Kidney (tissue), 14 donors: ENCODE measurements around the gene TPST2. TPM values are rescaled to one million over a fixed set of nuclear protein-coding genes. Genes with fewer than 3 reads are reported as not detected.
A peak's percentile ranks its signal among the peaks of the same experiment; 100 is the strongest.

ENCODE experiments used
- DNase-seq, 5 donors: peaks; one replicate each; pipeline ENCODE4 v3.0.0-alpha.2; 2013 to 2020
- FAIRE-seq: peaks from 2 replicates; lab custom pipeline; 2012; peaks lifted over from hg19 to GRCh38; lab: Jason Lieb, UNC
- H3K27ac ChIP-seq, 2 donors: one replicate each; pipeline ENCODE4 v1.7.0; 2013; ENCODE audit warnings: low read depth in 2 of 2, low read length in 2 of 2, inconsistent platforms in 1 of 2
- H3K27me3 ChIP-seq: one replicate; pipeline ENCODE4 v1.7.1; 2013; ENCODE audit warnings: low read length, inconsistent platforms; ENCODE audit not compliant: control insufficient read depth, insufficient read depth
- H3K36me3 ChIP-seq, 3 donors: one replicate each; pipeline versions ENCODE4 v1.7.0 to v1.7.1; 2013; ENCODE audit warnings: low read length in 3 of 3, control low read depth in 1 of 3, inconsistent platforms in 1 of 3; ENCODE audit not compliant: insufficient read depth in 3 of 3, control insufficient read depth in 2 of 3
- H3K4me1 ChIP-seq, 3 donors: one replicate each; pipeline versions ENCODE4 v1.7.0 to v1.7.1; 2013; ENCODE audit warnings: low read length in 3 of 3, inconsistent platforms in 1 of 3, low read depth in 1 of 3; ENCODE audit not compliant: control insufficient read depth in 2 of 3, insufficient read depth in 2 of 3
- H3K4me3 ChIP-seq, 3 donors: one replicate each; pipeline versions ENCODE4 v1.7.0 to v1.8.1; 2013; ENCODE audit warnings: low read length in 3 of 3, control low read depth in 1 of 3, inconsistent platforms in 1 of 3
- H3K9ac ChIP-seq, 3 donors: one replicate each; pipeline versions ENCODE4 v1.7.0 to v1.7.1; 2013; ENCODE audit warnings: low read length in 3 of 3, control low read depth in 1 of 3, inconsistent platforms in 1 of 3
- H3K9me3 ChIP-seq, 3 donors: one replicate each; pipeline versions ENCODE4 v1.7.0 to v1.7.1; 2013; ENCODE audit warnings: low read length in 3 of 3, control low read depth in 1 of 3, inconsistent platforms in 1 of 3; ENCODE audit not compliant: control insufficient read depth in 2 of 3, insufficient read depth in 1 of 3
- intact Hi-C: fragments of 100-400 bp; cut with DNase I; formaldehyde crosslinking; loops from one replicate; pipeline ENCODE4 v1.11.1; 2022
- polyA plus RNA-seq: library from polyadenylated mRNA; stranded (reverse); fragments of 350-450 nt; fragmentation: Illumina TruSeq; extraction: RNeasy Lipid Tissue Mini Kit (QIAGEN cat#74804); gene quantifications from one replicate; pipeline ENCODE4 v1.2.3, GENCODE V29; 2014; ENCODE audit warnings: low read depth, low replicate concordance; ENCODE audit not compliant: insufficient read depth
- total RNA-seq: library from RNA; stranded (reverse); fragmentation: NEBNext Ultra II Directional; extraction: Animal tissue kit (Norgen Biotek cat#: 25700); gene quantifications from one replicate; pipeline ENCODE4 v1.2.1, GENCODE V29; 2021
- TF ChIP-seq, protein P1 (sequence below): IDR thresholded peaks from 3 replicates; pipeline ENCODE4 v1.5.1; 2012; ENCODE audit warnings: mild to moderate bottlenecking, moderate library complexity, borderline replicate concordance; ENCODE audit not compliant: insufficient read depth; ENCODE audit errors: extremely low read depth
- donor health status: control.
- donor health status: control.
- donor health status: control.
- donor health status: control.
- donor health status: control.
- donor health status: DM: yes; HTN: yes; CAD: no.
- donor health status: Normal renal cell carcinoma (clear cell type).

The TPST2 gene
- total and polyA plus RNA-seq, 2 donors from 2014 or later = 40.3 to 48.7 TPM

DNA sequence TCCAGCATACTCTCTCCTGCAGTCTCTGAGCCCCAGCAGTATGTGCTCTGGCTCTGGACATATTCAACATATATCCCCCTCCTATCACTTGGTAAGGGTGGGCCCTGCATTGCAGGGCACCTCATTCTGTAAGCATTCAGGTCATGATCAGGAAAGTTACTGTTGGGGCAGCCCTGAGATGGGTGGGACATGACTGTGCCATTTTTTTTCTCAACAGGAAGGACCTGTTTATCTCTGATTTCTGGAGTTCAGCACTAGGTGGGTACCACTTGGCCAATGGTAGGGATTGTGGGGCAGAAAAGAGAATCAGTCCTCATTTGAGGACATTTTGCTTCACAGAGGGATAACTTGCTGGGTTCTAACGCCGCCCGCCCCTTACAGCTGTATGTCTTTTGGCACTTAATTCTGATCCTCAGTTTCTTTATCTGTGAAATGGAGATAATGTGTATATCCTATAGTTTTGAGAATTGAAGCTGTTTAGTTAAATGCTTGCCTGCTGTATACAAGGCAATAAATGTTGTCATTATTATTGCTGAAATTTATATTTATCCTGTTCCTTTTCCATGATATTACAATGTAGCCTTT lies 104.0 kb downstream of the TPST2 start:
- no peak overlapping the region for H3K4me3 ChIP-seq
- DNase-seq (no peak), FAIRE-seq (no peak)
- H3K27ac ChIP-seq = no peak overlapping the region
- intact Hi-C loops = no loop called here
- TF ChIP-seq, protein P1, sequence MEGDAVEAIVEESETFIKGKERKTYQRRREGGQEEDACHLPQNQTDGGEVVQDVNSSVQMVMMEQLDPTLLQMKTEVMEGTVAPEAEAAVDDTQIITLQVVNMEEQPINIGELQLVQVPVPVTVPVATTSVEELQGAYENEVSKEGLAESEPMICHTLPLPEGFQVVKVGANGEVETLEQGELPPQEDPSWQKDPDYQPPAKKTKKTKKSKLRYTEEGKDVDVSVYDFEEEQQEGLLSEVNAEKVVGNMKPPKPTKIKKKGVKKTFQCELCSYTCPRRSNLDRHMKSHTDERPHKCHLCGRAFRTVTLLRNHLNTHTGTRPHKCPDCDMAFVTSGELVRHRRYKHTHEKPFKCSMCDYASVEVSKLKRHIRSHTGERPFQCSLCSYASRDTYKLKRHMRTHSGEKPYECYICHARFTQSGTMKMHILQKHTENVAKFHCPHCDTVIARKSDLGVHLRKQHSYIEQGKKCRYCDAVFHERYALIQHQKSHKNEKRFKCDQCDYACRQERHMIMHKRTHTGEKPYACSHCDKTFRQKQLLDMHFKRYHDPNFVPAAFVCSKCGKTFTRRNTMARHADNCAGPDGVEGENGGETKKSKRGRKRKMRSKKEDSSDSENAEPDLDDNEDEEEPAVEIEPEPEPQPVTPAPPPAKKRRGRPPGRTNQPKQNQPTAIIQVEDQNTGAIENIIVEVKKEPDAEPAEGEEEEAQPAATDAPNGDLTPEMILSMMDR = no peak
- peaks cover 0 to 19% (median 9%) of the 10 kb centered on the region in 3 donors for H3K4me1 ChIP-seq
- H3K9ac ChIP-seq = no peak overlapping the region
- peaks cover 0 to 23% (median 11%) of the 10 kb centered on the region in 3 donors for H3K36me3 ChIP-seq
- H3K27me3 ChIP-seq = no peaks in the 10 kb centered on the region
- no peaks in the 10 kb centered on the region for H3K9me3 ChIP-seq

DNA sequence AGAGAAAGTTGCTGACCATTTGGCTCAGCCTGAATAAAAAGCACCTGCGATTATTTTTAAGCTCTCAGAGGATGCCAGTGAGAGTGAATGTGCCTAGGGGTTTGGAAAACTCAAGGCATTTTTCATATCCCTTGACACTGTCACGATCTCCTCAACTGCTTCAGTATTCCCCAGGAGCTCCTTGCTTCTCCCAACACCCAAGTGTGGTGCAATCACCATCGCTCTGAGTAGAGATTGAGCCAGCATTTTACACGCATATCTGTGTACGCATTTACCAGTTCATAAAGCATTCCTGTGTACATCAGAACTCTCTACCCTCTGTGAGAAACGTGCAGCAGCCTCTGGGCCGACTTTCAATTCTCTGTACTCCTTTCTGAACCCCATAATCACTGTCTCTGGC lies 104.9 kb downstream of the TPST2 start:
- Histone ChIP-seq H3K27ac (no peak overlapping the region), H3K9me3 (no peaks in the 10 kb centered on the region), H3K27me3 (no peaks in the 10 kb centered on the region), H3K9ac (no peak overlapping the region), H3K4me3 (peak overlapping the region in 1 of 3 donors; percentile 22), H3K36me3 (peaks cover 0 to 18% (median 11%) of the 10 kb centered on the region in 3 donors), H3K4me1 (peaks cover 5 to 19% (median 9%) of the 10 kb centered on the region in 3 donors)
- intact Hi-C loops = no loop called here
- TF ChIP-seq, protein P1 = no peak
- FAIRE-seq (no peak), DNase-seq (no peak)

DNA sequence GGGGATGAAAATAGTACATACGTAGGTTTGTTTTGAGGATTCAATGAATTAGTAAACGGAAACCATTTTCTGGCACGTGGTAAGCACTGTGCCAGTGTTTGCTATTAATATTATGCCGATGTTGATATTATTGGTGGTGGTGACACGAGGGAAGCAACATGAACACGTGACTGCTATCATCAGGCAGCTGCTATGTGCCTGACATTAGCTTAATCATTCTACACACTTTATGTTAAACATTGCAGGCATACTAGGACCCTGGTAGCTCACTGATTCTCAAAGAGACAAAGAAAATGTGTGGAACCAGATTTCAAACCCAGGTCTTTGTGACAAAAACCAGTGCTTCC lies 105.6 kb downstream of the TPST2 start:
- no peaks in the 10 kb centered on the region for H3K27me3 ChIP-seq
- FAIRE-seq = no peak
- H3K36me3 ChIP-seq = peaks cover 0 to 11% (median 6%) of the 10 kb centered on the region in 3 donors
- H3K4me1 ChIP-seq = peaks cover 5 to 20% (median 9%) of the 10 kb centered on the region in 3 donors
- TF ChIP-seq, protein P1 = no peak
- intact Hi-C loops = no loop called here
- peak overlapping the region; percentile 92 to 96 for H3K27ac ChIP-seq
- H3K9ac ChIP-seq = peak overlapping the region; percentile 81 to 98 (median 95)
- H3K4me3 ChIP-seq = peak overlapping the region; percentile 81 to 100 (median 98)
- H3K9me3 ChIP-seq = no peaks in the 10 kb centered on the region
- DNase-seq = no peak
